Measurements from ENCODE around the gene SLC1A2.

Gene SLC1A2

DNA sequence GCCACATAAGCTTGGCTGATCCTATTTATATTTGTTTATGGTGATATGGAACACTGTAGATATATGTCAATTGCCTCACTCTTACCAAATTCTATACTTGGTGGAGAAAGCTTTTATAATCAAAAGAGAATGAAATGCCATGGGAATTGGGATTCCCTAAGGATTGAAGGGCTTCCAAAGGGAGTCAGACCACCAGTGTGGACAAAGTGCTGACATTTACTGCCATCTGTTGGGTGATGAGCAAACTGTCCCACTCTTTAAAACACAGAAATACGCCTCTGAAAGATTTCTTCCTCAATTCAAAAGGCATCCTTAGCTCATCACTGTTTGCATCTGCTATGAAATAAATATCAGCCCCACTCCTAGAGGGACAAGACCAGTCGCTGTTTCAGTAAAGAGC is 7.1 kb downstream of the SLC1A2 start:
- no peak for DNase-seq

DNA sequence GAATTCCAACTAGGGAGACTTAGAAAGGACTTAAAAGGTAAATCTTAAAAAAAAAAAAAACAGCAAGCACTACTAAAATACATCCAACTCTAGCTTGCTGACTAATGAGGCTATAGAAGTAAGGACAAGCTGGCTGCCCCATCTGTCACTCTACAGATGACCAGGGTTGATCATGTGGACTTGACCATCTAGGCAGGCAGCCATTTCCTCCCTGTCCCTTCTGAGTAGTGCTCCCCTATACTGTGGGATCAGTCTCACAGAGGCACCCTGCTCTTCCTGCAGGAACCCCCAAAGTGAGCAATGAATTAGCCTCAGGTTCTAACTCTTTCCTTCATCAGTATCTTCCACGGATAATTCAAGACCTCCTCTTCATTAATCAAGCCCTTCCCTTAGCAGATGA is 12.3 kb downstream of the SLC1A2 start:
- no peak for DNase-seq

GRCh38 chr11:35404388-35404775 is 15.0 kb downstream of the SLC1A2 start:
- no peak for DNase-seq

GRCh38 chr11:35403765-35404387 is 15.5 kb downstream of the SLC1A2 start:
- DNase-seq = no peak

DNA sequence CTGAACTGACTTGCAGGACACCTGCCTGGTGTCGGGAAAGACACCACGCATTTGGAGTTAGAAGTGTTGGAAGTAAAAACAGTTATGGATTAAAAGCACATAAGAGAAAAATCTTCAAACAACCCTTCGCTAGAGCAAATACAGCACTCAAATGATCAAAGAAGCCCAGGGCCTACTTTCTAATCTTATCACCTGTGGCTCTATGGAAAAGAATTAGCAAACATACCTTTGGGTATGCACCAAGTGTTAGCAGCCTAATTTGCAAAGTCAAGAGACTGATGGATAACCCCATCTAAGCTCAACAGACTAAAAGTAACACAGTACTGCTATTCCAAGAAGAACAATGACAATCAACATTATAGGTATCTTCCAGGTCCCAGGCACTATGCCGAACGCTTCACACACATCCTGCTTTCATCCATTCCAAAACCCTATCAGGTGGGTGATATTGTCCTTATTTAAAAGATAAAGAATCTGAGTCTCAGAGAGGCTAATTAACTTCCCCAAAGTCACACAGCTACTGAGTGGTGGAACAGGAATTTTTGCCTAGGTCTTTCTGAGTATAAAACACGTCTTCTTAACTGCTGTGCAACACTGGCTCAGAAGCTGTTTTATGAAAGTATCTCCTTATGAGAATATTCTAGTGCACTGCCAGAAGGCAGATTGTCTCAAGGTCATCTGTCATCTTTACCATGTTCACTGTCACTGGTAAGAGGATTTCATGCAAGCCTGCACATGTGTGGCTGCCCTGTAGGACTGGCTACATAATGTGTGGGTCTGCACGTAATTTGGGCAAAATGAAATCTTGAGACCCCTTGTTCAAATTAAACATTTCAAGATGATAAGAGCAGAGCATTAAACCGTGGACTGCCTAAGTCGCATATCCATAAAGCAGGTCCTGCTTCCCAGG is 16.4 kb downstream of the SLC1A2 start:
- DNase-seq = no peak

- no peak for DNase-seq
Measured at GRCh38 chr11:35398881-35399280, 20.5 kb downstream of the SLC1A2 start.

- no peak for DNase-seq
Measured at GRCh38 chr11:35394941-35395340, 24.4 kb downstream of the SLC1A2 start.

DNA sequence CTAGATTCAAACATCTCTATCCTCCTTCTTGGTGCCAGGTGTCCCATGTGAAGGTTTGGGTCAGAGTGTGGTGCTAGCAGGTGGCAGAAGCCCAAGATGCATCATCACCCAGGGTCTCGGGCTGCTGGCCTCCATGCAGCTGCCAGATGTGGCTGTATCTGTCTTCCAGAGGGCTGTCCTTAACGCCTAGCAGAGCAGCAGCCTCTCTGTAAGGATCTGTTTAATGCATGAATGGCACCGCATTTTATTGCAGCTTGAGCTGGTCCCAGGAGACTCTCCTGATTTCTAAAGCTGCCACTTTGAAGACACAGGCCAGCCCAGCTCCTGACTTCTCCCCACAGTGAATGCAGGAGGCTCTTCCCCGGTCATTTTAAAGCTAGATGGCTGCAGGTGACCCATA is 26.3 kb downstream of the SLC1A2 start:
- no peak for DNase-seq

GRCh38 chr11:35391922-35392688 is 27.3 kb downstream of the SLC1A2 start:
- DNase-seq = peak; percentile 74

DNA sequence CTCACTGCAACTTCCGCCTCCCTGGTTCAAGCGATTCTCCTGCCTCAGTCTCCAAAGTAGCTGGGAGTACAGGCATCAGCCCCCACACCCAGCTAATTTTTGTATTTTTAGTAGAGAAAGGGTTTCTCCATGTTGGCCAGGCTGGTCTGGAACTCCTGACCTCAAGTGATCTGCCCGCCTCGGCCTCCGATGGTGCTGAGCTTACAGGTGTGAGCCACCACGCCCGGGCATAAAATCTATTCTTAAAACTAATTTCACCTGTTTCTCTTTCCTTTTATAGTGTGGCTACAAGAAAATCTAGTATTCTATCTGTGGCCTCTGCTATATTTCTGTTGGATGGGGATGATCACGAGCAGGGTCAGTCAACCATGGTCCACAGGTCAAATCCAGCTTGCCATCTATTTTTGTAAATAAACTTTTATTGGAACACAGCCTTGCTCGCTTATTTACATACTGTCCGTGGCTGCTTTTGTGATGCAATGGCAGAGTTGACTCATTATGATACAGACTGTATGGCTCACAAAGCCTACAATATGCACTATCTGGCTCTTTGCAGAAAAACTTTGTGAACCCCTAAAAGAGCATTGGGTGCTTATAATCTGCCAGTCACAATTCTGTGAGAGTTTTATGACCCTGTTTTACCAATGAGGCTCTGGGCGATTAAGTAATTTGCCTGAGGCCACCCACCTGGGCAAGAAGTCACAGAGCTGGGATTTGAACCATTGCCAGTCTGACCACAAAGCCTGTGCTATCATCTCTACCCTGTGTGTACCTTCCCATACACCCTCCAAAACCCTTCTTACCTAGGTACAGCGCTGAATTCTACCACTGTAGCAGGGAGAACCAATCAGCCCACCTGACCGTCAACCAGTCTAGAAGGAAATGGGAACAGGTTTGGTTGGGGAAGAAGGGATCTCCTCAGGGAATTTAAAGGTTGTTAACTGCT is 28.3 kb downstream of the SLC1A2 start:
- DNase-seq = no peak

- DNase-seq = no peak
Measured at GRCh38 chr11:35389897-35390465, 29.4 kb downstream of the SLC1A2 start.

DNA sequence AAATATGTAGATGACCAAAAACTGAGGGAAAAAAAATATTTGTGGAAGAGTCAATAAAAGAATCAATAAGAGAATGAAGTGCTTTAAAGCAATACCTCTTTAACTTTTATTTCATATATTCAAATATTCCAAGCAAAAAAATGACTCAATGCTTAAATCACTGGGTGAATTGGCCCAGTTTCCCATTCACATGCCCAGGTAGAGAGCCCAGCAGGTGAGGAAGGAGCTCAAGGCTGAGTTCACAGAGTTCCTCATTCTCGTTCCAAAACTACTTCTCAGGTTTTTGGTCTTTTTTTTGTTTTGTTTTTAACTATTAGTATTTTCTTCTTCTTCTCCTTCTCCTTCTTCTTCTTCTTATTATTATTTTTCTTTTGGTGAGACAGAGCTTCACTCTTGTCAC is 30.2 kb downstream of the SLC1A2 start:
- DNase-seq = no peak

DNA sequence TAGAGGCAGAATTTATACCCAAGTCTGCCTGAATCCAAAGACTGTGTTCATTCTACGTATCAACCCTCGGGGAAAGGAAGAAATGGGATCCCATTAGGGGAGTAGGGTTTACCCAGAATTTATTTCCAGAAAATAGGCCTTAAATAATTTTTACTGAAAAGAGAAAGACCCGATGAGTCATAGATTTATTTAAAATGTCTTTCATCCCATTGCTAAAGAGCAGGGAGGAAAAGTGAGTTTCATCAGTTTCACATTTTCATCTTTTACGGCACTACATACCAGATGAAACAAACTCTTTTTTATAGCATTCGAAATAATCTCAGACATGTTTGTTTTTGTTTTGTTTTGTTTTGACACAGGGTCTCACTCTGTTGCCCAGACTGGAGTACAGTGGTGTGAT is 31.3 kb downstream of the SLC1A2 start:
- no peak for DNase-seq

- DNase-seq = peak; percentile 12
Measured at GRCh38 chr11:35387111-35387982, 32.0 kb downstream of the SLC1A2 start.

DNA sequence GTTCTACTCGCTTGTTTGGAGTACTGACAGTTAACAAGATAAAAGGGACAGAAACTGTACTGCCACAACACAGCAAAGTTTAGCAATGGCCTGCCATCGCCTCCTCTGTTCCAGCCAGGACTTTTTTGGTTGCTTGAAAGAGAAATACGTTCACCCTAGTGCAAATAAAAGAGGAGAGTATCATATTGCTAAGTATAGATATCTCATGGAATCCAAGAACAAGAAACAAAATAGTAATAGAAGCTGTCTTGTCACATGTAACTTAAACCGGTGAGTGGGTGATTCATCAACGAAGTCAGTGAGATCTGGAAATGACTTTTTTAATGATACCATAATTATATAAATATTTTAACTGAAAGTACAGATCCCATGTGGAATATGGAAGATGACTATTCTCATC is 35.4 kb downstream of the SLC1A2 start:
- no peak for DNase-seq

- DNase-seq = no peak
Measured at GRCh38 chr11:35381709-35382322, 37.5 kb downstream of the SLC1A2 start.

- no peak for DNase-seq
Measured at GRCh38 chr11:35380603-35381002, 38.8 kb downstream of the SLC1A2 start.

DNA sequence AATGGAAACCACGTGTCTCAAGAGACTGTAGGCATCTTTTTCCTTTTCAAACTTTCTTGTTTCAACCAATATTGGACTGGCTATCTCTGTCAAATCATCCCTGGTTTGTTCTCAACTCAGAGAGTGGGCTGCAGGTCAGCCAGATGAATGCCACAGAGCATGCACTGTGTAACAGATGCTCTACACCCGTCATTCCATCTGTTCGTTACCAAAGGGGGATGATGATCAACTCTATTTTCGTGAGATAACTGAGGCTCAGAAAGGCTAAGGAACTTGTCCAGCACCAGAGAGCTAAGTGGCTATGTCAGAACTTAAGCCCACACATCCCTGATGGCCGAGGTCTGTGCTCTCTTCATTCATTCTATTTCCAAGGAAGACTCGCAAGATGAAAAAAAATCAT is 42.1 kb downstream of the SLC1A2 start:
- no peak for DNase-seq

GRCh38 chr11:35376613-35377012 is 42.7 kb downstream of the SLC1A2 start:
- no peak for DNase-seq

DNA sequence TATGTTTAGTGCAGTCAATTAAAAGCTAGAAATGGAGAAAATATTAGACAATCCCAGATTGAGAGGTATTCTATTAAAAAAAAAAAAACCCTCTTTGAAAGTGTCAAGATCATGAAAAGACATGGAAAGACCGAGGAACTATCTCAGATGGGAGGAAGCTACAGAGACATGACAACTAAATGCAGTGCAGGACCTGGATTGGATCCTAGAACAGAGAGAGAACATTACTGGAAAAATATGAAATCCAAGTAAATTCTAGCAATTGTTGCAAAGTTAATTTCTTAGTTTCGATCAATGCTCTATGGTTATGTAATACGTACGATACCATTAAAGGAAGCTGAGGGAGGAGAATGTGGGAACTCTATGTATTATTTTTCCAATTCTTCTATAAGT is 43.2 kb downstream of the SLC1A2 start:
- DNase-seq = no peak
